ENCODE data around the gene UCN2. TPM values are rescaled to one million over a fixed set of nuclear protein-coding genes. Genes with fewer than 3 reads are reported as not detected.

Gene UCN2
- total RNA-seq, 1 experiment from 2014 or later: 0.68 TPM

DNA sequence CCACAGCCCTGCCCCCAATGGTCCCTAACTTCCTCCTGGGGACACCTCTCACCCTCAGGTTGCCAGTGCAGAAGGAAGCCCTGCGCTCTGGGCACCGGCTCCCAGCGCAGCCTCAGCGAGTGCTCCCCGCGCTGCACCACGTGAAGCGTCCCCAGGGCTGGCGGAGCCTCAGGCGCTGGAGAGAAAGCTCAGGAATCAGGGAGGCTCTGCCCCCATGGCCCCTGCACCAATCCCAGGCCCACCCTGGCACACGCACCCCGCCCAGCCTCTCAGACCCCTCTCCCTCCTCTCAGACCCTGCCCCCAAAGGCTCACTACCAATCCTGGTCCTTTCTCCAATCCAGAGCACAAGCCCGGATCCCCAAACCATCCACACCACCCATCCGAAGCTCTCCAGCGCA, 24.6 kb upstream of the UCN2 start:
- no peak overlapping the region for H4K91ac ChIP-seq (ENCODE audit: insufficient read length, low read depth, low read length)
- TF ChIP-seq, protein P1, sequence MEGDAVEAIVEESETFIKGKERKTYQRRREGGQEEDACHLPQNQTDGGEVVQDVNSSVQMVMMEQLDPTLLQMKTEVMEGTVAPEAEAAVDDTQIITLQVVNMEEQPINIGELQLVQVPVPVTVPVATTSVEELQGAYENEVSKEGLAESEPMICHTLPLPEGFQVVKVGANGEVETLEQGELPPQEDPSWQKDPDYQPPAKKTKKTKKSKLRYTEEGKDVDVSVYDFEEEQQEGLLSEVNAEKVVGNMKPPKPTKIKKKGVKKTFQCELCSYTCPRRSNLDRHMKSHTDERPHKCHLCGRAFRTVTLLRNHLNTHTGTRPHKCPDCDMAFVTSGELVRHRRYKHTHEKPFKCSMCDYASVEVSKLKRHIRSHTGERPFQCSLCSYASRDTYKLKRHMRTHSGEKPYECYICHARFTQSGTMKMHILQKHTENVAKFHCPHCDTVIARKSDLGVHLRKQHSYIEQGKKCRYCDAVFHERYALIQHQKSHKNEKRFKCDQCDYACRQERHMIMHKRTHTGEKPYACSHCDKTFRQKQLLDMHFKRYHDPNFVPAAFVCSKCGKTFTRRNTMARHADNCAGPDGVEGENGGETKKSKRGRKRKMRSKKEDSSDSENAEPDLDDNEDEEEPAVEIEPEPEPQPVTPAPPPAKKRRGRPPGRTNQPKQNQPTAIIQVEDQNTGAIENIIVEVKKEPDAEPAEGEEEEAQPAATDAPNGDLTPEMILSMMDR (conservative IDR thresholded peaks at IDR 0.05): no peak
- peak; percentile 43 for DNase-seq
- H3K79me2 ChIP-seq (ENCODE audit: insufficient read depth, low read length): no peaks in the 10 kb centered on the region
- H3K23ac ChIP-seq (ENCODE audit: insufficient read length, low read depth, low read length): no peak overlapping the region
- no peak overlapping the region for H2BK120ac ChIP-seq (ENCODE audit: low read depth, low read length, poor library complexity, severe bottlenecking)
- no peak overlapping the region for H4K8ac ChIP-seq (replicated peaks; ENCODE audit: insufficient read length, low read depth, low read length)
- no peak overlapping the region for H2BK15ac ChIP-seq (ENCODE audit: low read depth, low read length)
- H2AK5ac ChIP-seq (ENCODE audit: insufficient read length, low read length): no peak overlapping the region
- H3K4me3 Mint-ChIP-seq: no peak overlapping the region
- no peak overlapping the region for H2AFZ ChIP-seq (ENCODE audit: low read length)
- H3K4me2 ChIP-seq (ENCODE audit: insufficient read depth, insufficient read length, low read length): no peak overlapping the region
- H4K20me1 ChIP-seq (ENCODE audit: control insufficient read depth, insufficient read depth, insufficient read length): no peaks in the 10 kb centered on the region
- H3K14ac ChIP-seq (ENCODE audit: insufficient read depth, low read length): no peak overlapping the region
- no peak overlapping the region for H4K5ac ChIP-seq (ENCODE audit: insufficient read length, low read depth, low read length)
- no peak overlapping the region for H3K56ac ChIP-seq (ENCODE audit: insufficient read length, low read depth, low read length)
- no peak overlapping the region for H3T11ph ChIP-seq (ENCODE audit: low read length)
- H3K23me2 ChIP-seq (ENCODE audit: insufficient read length, low read depth, low read length, poor library complexity, severe bottlenecking): no peaks in the 10 kb centered on the region
- no peak overlapping the region for H3K4ac ChIP-seq (ENCODE audit: low read depth, low read length)
- no peak overlapping the region for H2BK20ac ChIP-seq (ENCODE audit: low read depth, low read length, poor library complexity, severe bottlenecking)
- no peaks in the 10 kb centered on the region for H3K4me1 ChIP-seq (ENCODE audit: insufficient read depth, low read length)
- H3K27ac Mint-ChIP-seq: peak overlapping the region in 2 of 3 experiments; percentile 20 to 49; a peak in 2 of 7 replicates
- no peak overlapping the region for H2BK12ac ChIP-seq (ENCODE audit: insufficient read length, low read depth, low read length)
- no peak overlapping the region for H3K27ac ChIP-seq (ENCODE audit: insufficient read length, low read depth, low read length)
- H3K9ac ChIP-seq (ENCODE audit: extremely low read depth, insufficient read length, low read length): no peak overlapping the region
- H3K4me1 Mint-ChIP-seq: peaks cover 5 to 11% of the 10 kb centered on the region in 2 experiments; a peak in 2 of 4 replicates
- peaks cover 0 to 8% (median 0%) of the 10 kb centered on the region in 3 experiments; a peak in 4 of 7 replicates for H3K36me3 Mint-ChIP-seq (ENCODE audit: insufficient read depth in 1 of 3, low read depth in 3 of 3)
- no peaks in the 10 kb centered on the region for H3K9me3 Mint-ChIP-seq
- H3K79me1 ChIP-seq (ENCODE audit: insufficient read depth, low read depth, low read length, poor library complexity, severe bottlenecking): no peaks in the 10 kb centered on the region
- no peaks in the 10 kb centered on the region for H3K27me3 ChIP-seq (ENCODE audit: insufficient read depth, low read length)
- no CpG with 5 or more reads among the region's 15 CpGs for WGBS (ENCODE audit: extremely low coverage, insufficient read length, low lambda C conversion rate)
- no peak overlapping the region for H3K18ac ChIP-seq (ENCODE audit: insufficient read length, low read depth, low read length)
- H3K9me3 ChIP-seq (ENCODE audit: control insufficient read depth, low read depth, low read length): no peaks in the 10 kb centered on the region
- H2BK5ac ChIP-seq (ENCODE audit: insufficient read length, low read length): no peak overlapping the region
- peaks cover 4% of the 10 kb centered on the region; the same call in 1 of the 2 replicates for H3K27me3 Mint-ChIP-seq (ENCODE audit: low read depth)
